Occipital lobe (tissue), 2 donors: ENCODE data around the gene RUNX2. TPM values are rescaled to one million over a fixed set of nuclear protein-coding genes. Genes with fewer than 3 reads are reported as not detected.

Experiments
- DNase-seq: peaks from one replicate; lab custom pipeline; 2025; lab: John Stamatoyannopoulos, UW
- total RNA-seq: library from RNA; depleted of rRNA; stranded (reverse); fragments of >200 nt; gene quantifications from one replicate; pipeline ENCODE4 v1.2.3, GENCODE V29; 2014

The RUNX2 gene
- total RNA-seq, 1 donor from 2014 or later = 0.16 TPM

DNA sequence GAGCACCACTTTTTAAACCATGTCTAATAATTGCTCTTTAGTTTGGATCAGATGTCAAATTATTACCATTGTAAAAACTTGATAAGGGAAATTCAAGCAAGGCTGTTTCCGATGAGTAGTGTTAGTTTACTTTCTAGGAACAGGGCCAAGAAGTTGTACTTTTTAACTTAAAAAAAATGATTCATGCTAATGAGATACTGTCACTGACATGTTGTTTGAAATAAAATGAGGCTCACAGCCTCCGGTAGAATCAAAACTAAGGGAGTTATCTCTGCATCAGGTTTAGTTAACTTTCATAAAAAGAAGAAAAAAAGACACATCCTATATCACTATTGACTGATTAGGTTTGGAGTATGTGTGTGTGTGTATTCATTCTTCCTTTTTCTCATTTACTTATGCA, 104.8 kb downstream of the RUNX2 start:
- DNase-seq = no peak

DNA sequence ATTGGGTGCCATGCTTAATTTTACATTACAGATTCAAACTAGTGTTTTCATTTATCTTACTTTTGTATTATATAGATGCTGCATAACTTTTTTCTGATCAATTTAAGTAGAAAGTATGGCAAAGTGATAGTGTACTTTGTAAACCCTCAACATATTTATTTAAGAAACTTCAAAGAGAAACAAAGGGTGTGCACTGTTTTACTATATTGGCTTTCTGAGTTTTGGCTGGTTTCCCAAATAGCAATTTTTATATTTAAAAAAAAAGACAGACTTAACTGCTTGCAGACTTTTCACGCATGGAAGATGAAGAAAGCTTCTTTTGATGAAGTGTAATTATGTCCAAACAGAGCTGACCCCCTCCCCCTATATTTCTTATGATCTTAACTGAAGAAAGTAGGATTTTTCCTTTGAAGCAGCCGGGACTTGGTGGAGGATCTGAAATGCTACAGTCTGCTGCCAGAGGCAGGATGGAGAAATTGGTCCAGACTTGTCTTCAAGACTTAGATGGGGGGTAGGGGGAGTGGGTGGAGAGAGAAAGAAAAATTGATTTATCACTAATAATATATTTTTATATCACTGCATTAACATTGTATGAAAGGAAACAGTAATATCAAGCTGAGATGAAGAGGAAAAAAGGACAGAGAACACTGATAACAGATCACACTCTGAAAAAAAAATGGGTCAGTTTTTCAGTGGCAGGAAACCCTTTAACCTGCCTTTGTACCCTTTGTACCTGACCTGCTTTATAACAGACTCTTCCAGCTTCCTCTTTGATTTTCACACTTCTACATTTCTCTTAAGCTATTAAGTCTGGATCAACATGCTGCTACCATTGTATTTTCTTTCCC, 105.6 kb downstream of the RUNX2 start:
- no peak for DNase-seq

DNA sequence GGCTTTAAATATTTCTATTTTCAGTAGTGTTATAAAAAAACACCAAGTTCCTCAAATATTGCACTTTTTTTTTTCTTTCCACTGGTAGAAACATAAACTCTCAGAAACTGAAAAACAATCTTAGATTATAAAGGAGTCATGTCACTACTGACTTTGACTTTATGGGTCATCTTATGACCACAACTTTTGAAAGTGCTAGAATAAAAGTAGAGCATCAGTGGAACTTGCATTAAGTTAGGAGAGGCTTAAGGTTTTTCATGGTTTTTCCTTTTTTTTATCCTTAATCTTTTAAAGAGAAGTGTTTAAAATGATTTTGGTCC, 106.2 kb downstream of the RUNX2 start:
- no peak for DNase-seq

DNA sequence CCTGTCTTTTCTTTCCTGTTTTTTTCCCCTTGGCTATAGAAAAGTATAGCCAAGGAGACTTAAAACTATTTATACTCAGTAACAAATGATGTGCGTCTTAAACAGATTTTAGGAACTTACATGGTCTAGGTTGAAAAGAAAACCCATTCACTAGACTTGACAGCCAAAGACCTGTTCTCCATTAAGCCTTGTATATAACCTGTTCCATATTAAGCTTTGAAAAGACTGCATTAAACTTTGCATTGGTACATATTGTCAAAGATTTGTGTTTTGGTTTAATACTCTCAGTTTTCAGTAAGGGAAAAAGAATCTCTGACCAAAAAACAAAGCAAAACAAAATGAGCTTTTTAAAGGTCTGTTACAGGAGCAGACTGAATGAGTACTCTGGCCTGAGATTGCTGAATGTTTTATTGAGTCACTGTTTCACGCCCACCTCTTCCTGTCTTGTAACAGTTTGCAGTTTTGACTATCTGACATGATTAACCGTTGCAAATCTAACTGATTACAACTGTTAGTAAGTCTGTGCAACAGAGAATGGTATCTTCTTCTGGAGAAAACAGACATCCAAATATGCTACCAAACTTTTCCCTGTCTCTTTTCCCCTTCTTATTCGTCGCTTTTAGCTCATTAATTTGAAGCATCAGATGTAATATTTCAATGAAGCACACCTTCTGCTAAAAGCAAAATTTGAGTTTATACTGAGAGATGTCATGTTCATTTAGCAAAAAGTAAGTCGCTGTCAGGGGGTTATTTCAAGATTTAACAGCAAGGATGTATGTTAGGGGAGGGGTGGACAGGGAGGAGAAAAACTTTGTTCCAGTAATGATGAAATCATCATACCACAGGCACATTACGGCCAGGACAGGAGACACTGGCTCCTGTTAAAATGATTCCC, 108.7 kb downstream of the RUNX2 start:
- DNase-seq = no peak

- no peak for DNase-seq
Measured at GRCh38 chr6:45437439-45437815, 109.3 kb downstream of the RUNX2 start.

DNA sequence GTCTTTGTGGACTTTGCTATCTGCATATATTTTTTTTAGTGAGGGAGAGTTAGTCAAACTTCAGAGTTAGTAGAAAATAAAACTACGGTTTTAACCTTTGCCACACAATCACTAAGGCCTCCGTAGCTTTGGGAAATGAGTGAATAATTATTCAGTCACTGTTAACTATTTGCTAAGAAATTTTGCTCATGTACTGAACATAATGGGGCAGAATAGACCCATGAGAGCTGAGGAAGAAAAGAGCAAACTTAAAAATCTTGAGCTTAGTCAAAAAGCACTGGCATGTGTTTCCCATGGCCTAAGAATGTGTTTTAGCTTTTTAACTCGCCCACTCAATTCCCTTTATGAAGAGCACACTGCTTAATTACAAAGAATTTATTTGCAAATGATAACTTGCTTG, 110.0 kb downstream of the RUNX2 start:
- DNase-seq = no peak

DNA sequence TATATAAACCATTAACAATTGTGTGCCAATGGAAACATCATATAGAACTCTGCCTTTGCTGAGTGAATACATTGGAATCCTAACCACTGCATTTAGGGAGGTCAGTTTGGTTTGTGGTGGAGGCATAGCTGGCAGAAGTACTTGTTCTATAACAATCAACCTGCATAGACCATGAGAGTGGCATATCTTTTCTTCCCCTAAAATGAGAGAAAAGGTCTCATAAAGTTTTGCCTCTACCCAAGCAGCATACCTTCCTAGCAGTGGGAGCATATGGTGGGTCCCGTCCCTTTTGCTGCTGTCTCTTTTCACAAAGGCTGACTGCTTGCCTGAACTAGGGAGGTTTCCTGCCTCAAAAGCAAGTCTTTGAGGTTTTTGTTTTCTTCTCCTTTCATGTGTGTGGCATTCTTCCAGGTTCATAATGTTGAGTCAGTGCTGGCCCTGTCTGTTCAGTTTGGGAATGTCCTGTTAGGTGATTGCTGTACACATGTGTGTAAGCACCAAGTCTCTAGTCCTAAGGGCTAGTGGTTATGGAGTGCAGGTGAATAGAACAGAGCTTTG, 110.8 kb downstream of the RUNX2 start:
- DNase-seq = no peak

- no peak for DNase-seq
Measured at GRCh38 chr6:45439459-45439858, 111.3 kb downstream of the RUNX2 start.

- DNase-seq = no peak
Measured at GRCh38 chr6:45439861-45440388, 111.8 kb downstream of the RUNX2 start.

DNA sequence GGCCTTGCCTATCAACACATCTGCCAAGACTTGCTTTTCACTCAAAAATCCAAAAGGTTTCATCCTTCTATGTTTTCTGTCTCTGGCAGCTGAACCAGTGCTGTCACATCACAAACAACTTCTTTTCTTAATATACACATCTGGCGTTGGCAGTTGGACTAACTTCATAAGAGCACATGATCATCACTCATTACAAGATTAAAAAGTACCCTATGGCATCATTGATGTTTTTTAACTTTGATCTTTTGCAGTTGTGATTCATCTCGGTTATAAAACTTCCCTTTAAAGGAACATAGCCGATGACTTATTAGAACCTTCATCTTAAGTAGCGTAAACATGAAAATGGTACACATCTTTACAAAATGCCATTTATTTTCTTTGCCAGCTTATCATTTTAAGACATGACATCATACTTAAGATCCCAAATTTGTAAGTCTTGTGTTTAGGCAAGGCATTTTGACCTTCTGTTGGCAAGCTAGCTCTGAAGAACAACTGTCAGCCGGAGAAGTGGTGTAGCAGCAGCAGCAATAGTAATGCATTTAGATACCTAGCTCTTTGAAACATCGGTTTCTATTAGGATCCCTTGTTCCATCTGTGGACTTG, 113.8 kb downstream of the RUNX2 start:
- DNase-seq = no peak

GRCh38 chr6:45442716-45443115, 114.6 kb downstream of the RUNX2 start:
- no peak for DNase-seq

DNA sequence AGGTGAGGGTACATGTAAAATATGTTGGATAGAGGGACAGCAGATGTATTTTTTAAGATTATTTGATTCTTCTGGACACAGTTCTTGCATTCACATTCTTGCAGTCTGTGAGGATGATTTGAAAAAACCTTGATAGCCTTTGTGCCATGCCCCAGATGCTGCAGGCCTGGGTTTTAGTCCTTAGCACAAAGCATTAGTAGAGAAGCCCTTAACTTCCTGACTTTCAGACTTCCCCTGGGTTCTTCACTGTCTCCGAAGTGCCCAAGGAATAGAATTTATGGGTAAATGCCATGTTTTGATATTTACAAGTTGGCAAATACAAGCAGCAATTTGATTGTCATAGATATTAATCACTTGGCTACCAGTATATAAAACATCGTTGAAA, 117.2 kb downstream of the RUNX2 start:
- no peak for DNase-seq

- DNase-seq = no peak
Measured at GRCh38 chr6:45445749-45446549, 117.8 kb downstream of the RUNX2 start.

- DNase-seq = no peak
Measured at GRCh38 chr6:45447005-45447404, 118.9 kb downstream of the RUNX2 start.

DNA sequence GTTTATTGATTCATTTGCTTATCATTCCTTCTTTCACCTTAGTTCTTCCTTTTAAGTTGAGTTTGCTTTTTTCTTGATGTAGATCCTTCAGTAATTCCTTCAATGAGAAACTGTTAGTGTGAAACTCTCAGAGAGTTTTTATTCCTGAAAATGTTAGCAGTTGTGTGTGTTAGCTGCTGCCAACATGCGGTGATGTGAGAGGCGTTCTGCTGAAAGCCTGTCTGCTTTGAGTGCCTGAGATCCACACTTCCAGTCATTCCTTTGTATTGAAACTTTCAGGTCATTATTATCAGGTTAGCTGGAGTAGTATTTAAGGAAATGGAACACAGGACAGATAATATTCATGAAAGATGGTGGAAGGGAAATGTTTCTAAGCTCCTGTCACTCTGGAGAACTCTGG, 119.6 kb downstream of the RUNX2 start:
- DNase-seq = no peak

DNA sequence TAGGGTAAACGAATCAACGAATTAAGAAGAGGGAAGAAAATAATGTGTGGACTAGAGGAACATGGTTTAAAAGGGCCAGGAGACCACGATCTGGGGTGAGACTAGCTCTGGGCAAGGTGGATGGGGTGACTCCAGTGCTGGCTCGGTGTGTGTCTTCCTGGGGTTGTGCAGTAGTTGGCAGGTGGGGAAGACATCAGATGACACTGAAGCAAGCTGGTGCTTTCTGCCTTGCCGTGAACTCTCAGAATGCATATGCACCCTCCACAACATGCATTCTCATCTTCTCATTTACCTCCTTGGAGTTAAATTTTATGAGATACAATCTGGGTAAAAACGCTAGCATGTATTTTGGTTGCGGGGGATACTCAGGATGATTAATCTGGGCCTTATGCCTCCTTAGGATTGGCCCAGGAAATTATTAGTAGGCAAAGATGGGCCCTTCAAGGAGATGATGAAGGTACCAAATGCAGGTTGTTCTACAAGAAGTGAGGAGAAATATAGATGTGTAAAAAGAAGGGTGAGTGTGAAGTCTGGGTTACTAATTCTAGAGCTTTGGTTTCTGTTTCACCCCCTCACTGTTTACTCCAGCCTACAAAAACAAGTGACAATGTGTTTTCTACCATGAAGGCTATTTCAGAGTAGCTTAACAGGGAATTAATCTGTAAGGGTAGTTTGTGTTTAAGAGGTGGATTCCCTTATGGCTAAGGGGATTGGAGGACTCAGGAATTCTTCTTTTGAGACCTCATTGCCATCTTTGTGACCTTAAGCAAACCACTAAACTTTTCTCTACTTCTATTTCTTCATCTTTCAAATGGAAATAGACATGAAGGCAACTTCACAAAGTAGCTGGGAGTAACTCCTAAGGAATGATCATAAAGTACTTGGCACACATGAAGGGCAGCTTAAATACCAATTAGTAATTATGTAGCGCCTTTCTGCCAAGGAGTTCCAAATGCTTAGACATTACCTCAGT, 120.6 kb downstream of the RUNX2 start:
- DNase-seq = no peak

DNA sequence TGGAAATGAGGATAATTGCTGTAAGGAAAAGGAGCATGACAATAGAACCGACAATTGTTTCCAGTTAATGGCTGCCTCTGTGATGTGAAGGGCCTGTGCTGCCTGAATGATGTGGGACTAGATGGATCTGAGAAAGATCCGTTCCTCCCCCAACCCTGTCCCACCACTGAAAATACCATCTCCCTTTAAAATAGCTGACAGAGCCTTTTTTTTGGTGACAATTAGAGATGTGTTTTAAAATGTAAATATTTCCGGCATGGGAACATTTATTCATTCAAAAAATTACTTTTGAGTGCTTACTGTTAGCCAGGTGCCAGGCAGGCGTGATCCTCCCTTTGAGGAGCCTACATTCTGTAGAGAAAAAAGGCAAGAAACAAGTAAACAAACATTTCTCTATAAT, 122.0 kb downstream of the RUNX2 start:
- no peak for DNase-seq

DNA sequence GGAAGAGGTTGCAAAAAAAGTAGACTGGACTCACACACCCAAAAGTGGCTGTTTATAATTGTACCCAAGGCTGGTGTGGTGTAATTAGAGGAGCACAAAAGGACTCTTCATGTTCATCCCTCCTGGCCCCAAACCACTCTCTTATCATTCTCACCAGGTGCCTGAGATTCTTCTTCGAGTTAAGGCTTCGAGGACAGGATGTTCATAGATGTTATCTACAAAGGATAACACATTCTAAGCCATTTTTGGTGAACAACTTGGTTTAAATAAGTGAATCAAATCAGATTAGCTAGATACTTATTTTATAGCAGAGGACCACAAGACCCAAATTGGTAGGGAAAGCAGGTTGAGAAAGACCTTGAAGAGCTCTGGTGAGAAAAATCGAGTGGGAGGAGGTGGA, 122.7 kb downstream of the RUNX2 start:
- DNase-seq = no peak

DNA sequence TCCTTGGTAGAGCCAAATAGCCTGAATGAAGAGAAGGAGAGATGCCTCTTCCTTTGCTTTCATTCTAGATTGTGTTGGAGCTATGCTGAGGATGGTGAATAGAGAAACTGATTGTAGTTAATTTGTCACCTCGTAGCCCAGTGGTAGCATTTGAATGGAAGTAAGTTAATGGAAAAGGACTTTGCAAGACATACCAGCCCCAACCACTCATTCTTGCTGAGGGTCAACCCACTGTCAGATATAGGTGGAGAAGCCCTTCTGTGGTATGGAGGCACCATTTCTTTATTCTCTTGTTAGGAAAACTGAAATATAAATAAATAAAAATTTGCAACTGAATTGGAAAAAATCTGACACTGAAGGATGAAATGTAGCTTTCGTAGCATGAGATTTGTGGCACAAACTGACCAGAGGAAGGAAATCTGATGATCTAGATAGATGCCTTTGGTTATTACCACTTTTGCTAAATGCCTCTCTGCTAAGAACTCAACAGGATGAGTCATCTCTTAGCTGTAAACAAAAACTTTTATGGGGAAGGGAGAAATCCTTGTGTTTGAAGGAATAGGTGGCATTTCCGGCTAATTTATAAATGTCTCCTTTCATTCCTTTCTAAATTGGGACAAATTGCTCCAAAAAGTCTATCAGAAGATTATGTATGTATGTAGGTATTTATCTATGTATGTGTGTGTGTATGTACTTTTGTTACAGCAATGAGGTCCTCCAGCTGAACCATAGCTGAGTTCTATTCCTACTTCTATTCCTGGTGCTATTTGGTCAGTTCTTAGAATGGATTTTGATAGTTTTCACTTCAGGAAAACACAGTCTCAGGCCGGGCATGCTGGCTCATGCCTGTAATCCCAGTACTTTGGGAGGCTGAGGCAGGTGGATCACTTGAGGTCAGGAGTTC, 126.1 kb downstream of the RUNX2 start:
- DNase-seq = no peak
